Activated CD4-positive, alpha-beta T cell treated with anti-CD3 and anti-CD28 coated beads, Interleukin-2, amount 50 U/mL, for 24 hours (primary cell): ENCODE results near the gene PTK6.
A peak's percentile ranks its signal among the peaks of the same experiment; 100 is the strongest.
"Not testable (repeated sequence)": the region's sequence is repeated elsewhere in the genome, so short reads cannot be mapped to it uniquely, and the experiment has no call there.

Experiments used
- DNase-seq, 2 donors: peaks; one replicate each; pipeline ENCODE4 v3.0.0-alpha.2; 2020; ENCODE audit warnings: low read depth in 1 of 2, low spot score in 1 of 2

Gene PTK6

GRCh38 chr20:63559485-63560332, 22.5 kb upstream of the PTK6 start:
- DNase-seq: not testable (repeated sequence)

GRCh38 chr20:63558804-63559484, 21.8 kb upstream of the PTK6 start:
- no peak for DNase-seq

- DNase-seq: no peak
Observed at GRCh38 chr20:63557481-63557891, 20.3 kb upstream of the PTK6 start.

- DNase-seq: no peak
Observed at GRCh38 chr20:63556873-63557478, 19.8 kb upstream of the PTK6 start.

- no peak for DNase-seq
Observed at GRCh38 chr20:63555661-63556381, 18.6 kb upstream of the PTK6 start.

GRCh38 chr20:63554361-63555278, 17.4 kb upstream of the PTK6 start:
- no peak for DNase-seq

- DNase-seq: no peak
Observed at GRCh38 chr20:63553933-63554290, 16.7 kb upstream of the PTK6 start, which contains the start of gene FNDC11. TSS of gene FNDC11 (plus strand) at chr20:63554159. CDS start at chr20:63555664, 1,505 bp downstream.

- DNase-seq: peak; percentile 82 to 85
Observed at GRCh38 chr20:63553251-63553932, 16.2 kb upstream of the PTK6 start.

GRCh38 chr20:63552481-63553249, 15.5 kb upstream of the PTK6 start:
- DNase-seq: no peak

- DNase-seq: no peak
Observed at GRCh38 chr20:63551068-63551467, 13.9 kb upstream of the PTK6 start.

- no peak for DNase-seq
Observed at GRCh38 chr20:63549679-63550282, 12.6 kb upstream of the PTK6 start.

- no peak for DNase-seq
Observed at GRCh38 chr20:63549019-63549418, 11.8 kb upstream of the PTK6 start.

- DNase-seq: no peak
Observed at GRCh38 chr20:63548542-63548941, 11.4 kb upstream of the PTK6 start.

GRCh38 chr20:63547725-63548480, 10.7 kb upstream of the PTK6 start, which contains the start of gene SRMS:
TSS of gene SRMS (minus strand) at chr20:63547749. CDS start at chr20:63547463, 286 bp downstream.
- no peak for DNase-seq

- no peak for DNase-seq
Observed at GRCh38 chr20:63546956-63547724, 10.0 kb upstream of the PTK6 start.

GRCh38 chr20:63546256-63546955, 9.2 kb upstream of the PTK6 start:
- DNase-seq: no peak
